Vagina (tissue), 2 donors: Measurements from ENCODE around the gene BHLHA9.

Experiments
- POLR2A ChIP-seq, 2 donors: fragments of 450-650 bp; IDR thresholded peaks; one replicate each; pipeline ENCODE4 v1.6.1; 2017; ENCODE audit warnings: antibody characterized with exemption in 2 of 2, mild to moderate bottlenecking in 2 of 2, moderate library complexity in 2 of 2
- TF ChIP-seq, protein P1 (sequence below), 3 experiments: fragments of 450-650 bp in 2 of 3; fragments of 200-600 bp in 1 of 3; sonication (generic) in 1 of 3; IDR thresholded peaks; one replicate each; pipeline ENCODE4 v1.5.1; 2017 to 2019; ENCODE audit warnings: antibody characterized with exemption in 3 of 3, mild to moderate bottlenecking in 2 of 3, moderate library complexity in 2 of 3

DNA sequence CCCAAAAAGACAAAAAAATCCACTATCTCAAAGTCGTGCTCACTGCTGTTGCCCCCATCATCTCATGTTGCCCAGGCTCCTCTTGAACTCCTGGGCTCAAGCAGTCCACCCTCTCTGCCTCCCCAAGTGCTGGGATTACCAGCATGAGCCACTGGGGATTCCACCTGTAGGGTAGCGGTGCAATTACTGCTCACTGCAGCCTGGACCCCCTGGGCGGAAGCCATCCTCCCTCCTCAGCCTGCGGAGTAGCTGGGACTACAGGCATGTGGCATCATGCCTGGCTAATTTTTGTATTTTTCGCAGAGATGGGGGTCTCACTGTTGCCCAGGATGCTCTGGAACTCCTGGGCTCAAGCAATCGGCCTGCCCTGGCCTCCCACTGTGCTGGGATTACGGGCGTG is 37.9 kb upstream of the BHLHA9 start:
- no peak for TF ChIP-seq POLR2A (IDR thresholded peaks at IDR 0.05)
- TF ChIP-seq, protein P1, sequence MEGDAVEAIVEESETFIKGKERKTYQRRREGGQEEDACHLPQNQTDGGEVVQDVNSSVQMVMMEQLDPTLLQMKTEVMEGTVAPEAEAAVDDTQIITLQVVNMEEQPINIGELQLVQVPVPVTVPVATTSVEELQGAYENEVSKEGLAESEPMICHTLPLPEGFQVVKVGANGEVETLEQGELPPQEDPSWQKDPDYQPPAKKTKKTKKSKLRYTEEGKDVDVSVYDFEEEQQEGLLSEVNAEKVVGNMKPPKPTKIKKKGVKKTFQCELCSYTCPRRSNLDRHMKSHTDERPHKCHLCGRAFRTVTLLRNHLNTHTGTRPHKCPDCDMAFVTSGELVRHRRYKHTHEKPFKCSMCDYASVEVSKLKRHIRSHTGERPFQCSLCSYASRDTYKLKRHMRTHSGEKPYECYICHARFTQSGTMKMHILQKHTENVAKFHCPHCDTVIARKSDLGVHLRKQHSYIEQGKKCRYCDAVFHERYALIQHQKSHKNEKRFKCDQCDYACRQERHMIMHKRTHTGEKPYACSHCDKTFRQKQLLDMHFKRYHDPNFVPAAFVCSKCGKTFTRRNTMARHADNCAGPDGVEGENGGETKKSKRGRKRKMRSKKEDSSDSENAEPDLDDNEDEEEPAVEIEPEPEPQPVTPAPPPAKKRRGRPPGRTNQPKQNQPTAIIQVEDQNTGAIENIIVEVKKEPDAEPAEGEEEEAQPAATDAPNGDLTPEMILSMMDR (IDR thresholded peaks at IDR 0.05) = no peak
